ENCODE results near the gene MT1HL1. TPM values are rescaled to one million over a fixed set of nuclear protein-coding genes. Genes with fewer than 3 reads are reported as not detected.

Gene MT1HL1
- total RNA-seq, 1 experiment from 2014 or later, result not detected

DNA sequence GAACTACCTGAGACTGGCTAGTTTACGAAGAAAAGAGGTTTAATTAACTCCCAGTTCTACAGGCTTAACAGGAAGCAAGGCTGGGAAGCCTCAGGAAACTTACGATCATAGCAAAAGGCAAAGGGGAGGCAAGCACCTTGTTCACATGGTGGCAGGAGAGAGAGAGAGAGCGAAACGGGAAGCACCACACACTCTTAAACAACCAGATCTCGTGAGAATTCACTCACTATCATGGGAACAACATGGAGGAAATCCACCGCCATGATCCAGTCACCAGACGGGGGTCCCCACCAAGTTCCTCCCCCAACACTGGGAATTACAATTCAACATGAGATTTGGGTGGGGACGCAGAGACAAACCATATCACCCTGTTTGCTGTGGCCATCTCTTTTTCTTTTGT is 11.8 kb downstream of the MT1HL1 start:
- CTCF ChIA-PET, result no interaction called here
- no peak overlapping the region for H3K9ac ChIP-seq (ENCODE audit: low read length)
- intact Hi-C loops (cut with micrococcal nuclease), result no loop called here

DNA sequence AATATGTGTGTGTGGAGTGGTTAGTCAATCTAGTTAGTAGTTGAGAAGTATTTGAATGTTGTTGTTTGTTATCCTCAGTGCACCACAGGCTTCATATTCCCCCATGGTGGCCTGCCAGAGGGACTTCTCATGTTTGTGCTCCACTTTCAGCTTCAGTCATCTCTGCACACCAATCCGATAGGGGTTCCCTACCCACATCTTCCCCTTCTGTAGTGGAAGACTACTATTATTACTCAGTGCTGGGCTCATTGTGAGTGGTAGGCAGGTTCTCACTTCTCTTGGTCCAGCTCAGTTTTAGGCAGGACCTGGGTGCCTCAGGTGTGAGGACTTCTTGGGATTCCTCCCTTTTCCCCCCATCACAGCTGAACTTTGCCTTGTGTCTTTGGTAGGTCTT is 14.2 kb downstream of the MT1HL1 start:
- TF ChIP-seq EZH2 (IDR thresholded peaks at IDR 0.05; ENCODE audit: low read length, unreplicated experiment), result no peak
- TF ChIP-seq EZH2phosphoT487 (IDR thresholded peaks at IDR 0.05; ENCODE audit: borderline replicate concordance, low read length), result no peak
- TF ChIP-seq, protein P1, sequence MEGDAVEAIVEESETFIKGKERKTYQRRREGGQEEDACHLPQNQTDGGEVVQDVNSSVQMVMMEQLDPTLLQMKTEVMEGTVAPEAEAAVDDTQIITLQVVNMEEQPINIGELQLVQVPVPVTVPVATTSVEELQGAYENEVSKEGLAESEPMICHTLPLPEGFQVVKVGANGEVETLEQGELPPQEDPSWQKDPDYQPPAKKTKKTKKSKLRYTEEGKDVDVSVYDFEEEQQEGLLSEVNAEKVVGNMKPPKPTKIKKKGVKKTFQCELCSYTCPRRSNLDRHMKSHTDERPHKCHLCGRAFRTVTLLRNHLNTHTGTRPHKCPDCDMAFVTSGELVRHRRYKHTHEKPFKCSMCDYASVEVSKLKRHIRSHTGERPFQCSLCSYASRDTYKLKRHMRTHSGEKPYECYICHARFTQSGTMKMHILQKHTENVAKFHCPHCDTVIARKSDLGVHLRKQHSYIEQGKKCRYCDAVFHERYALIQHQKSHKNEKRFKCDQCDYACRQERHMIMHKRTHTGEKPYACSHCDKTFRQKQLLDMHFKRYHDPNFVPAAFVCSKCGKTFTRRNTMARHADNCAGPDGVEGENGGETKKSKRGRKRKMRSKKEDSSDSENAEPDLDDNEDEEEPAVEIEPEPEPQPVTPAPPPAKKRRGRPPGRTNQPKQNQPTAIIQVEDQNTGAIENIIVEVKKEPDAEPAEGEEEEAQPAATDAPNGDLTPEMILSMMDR (conservative IDR thresholded peaks at IDR 0.05; ENCODE audit: low read depth, low read length), result no peak
- CTCF ChIA-PET, result no interaction called here
- no peaks in the 10 kb centered on the region for H4K20me1 ChIP-seq (ENCODE audit: low read length)
- H3F3A ChIP-seq (ENCODE audit: low read length, unreplicated experiment), result no peaks in the 10 kb centered on the region
- DNase-seq (no peak), ATAC-seq (no peak)
- no peak overlapping the region for H3K4me2 ChIP-seq (ENCODE audit: low read length)
- POLR2A ChIA-PET (ENCODE audit: unreplicated experiment), result no interaction called here
- H2AFZ ChIP-seq (ENCODE audit: low read length), result no peak overlapping the region
- no peaks in the 10 kb centered on the region for H3K79me2 ChIP-seq (ENCODE audit: low read length)
- H3K27ac ChIP-seq (ENCODE audit: low read length), result no peak overlapping the region
- no peaks in the 10 kb centered on the region for H3K4me1 ChIP-seq (ENCODE audit: insufficient read depth, low read length)
- no peaks in the 10 kb centered on the region for H3K36me3 ChIP-seq (ENCODE audit: low read depth, low read length)
- no peaks in the 10 kb centered on the region for H3K9me2 ChIP-seq (replicated peaks; ENCODE audit: low read length)
- BruUV-seq (replicated peaks), result no TSS peak
- intact Hi-C loops (cut with micrococcal nuclease), result no loop called here
- no peaks in the 10 kb centered on the region for H3K9me3 ChIP-seq (ENCODE audit: low read length)
- H3K9ac ChIP-seq (ENCODE audit: low read length), result no peak overlapping the region
- H3K4me3 ChIP-seq (ENCODE audit: low read length), result no peak overlapping the region
- 0 out of 2 replicates have a peak, but pooled peaks cover 2% of the 10 kb centered on the region for H3K27me3 ChIP-seq (ENCODE audit: low read length)

More for the DNA sequence above, 11.8 kb downstream of the MT1HL1 start:
- Histone ChIP-seq H3F3A (ENCODE audit: low read length, unreplicated experiment) (no peaks in the 10 kb centered on the region), H3K9me2 (replicated peaks; ENCODE audit: low read length) (no peaks in the 10 kb centered on the region), H3K27me3 (ENCODE audit: low read length) (peaks cover 2% of the 10 kb centered on the region; the same call in 1 of the 2 replicates), H3K27ac (ENCODE audit: low read length) (no peak overlapping the region), H3K4me2 (ENCODE audit: low read length) (no peak overlapping the region), H3K9me3 (ENCODE audit: low read length) (no peaks in the 10 kb centered on the region), H3K4me3 (ENCODE audit: low read length) (no peak overlapping the region), H3K4me1 (ENCODE audit: insufficient read depth, low read length) (no peaks in the 10 kb centered on the region), H2AFZ (ENCODE audit: low read length) (no peak overlapping the region), H3K79me2 (ENCODE audit: low read length) (no peaks in the 10 kb centered on the region), H3K36me3 (ENCODE audit: low read depth, low read length) (no peaks in the 10 kb centered on the region), H4K20me1 (ENCODE audit: low read length) (no peaks in the 10 kb centered on the region)
- ATAC-seq, result no peak
- POLR2A ChIA-PET (ENCODE audit: unreplicated experiment), result no interaction called here
- DNase-seq, result no peak
- no TSS peak for BruUV-seq (replicated peaks)
- no peak for TF ChIP-seq EZH2 (IDR thresholded peaks at IDR 0.05; ENCODE audit: low read length, unreplicated experiment)
- no peak for TF ChIP-seq EZH2phosphoT487 (IDR thresholded peaks at IDR 0.05; ENCODE audit: borderline replicate concordance, low read length)
- TF ChIP-seq, protein P1 (conservative IDR thresholded peaks at IDR 0.05; ENCODE audit: low read depth, low read length), result no peak

DNA sequence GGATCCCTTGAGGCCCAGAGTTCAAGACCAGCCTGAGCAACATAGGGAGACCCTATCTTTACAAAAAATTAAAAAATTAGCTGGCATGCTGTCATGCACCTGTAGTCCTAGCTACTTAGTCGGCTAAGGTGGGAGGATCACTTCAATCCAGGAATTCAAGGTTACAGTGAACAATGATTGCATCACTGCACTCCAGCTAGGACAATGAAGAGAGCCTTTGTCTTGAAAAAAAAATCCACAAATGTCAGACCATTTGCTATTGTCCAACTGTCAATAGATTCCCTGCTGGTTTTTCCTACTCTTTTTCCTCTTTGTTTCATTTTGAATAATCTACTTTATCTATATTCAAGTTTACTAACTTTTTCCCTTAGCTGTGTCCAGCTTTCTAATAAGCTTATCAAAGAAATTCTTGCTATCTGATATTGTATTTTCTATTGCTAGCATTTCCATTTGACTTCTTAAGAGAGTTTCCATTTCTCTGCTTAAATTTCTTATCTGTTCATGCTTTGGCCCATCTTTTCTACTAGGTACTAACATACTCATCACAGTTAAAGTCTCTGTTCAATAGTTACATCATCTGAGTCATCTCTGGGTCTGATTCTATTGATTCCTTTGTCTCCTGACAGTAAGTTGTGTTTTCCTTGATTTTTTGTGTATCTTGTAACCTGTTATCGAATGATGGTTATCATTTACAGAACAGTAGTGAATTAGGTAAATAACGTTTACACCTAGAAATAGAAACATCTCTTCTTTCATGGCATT is 14.8 kb downstream of the MT1HL1 start:
- no peaks in the 10 kb centered on the region for H3K4me1 ChIP-seq (ENCODE audit: insufficient read depth, low read length)
- BruUV-seq (replicated peaks), result no TSS peak
- no peaks in the 10 kb centered on the region for H4K20me1 ChIP-seq (ENCODE audit: low read length)
- no peaks in the 10 kb centered on the region for H3K9me3 ChIP-seq (ENCODE audit: low read length)
- intact Hi-C loops (cut with micrococcal nuclease), result no loop called here
- CTCF ChIA-PET, result no interaction called here
- H3K9ac ChIP-seq (ENCODE audit: low read length), result no peak overlapping the region
- ATAC-seq (no peak), DNase-seq (no peak)
- H3K79me2 ChIP-seq (ENCODE audit: low read length), result no peaks in the 10 kb centered on the region
- H3K27me3 ChIP-seq (ENCODE audit: low read length), result 0 out of 2 replicates have a peak, but pooled peaks cover 7% of the 10 kb centered on the region
- no peak overlapping the region for H3K4me2 ChIP-seq (ENCODE audit: low read length)
- TF ChIP-seq, protein P1 (conservative IDR thresholded peaks at IDR 0.05; ENCODE audit: low read depth, low read length), result no peak
- TF ChIP-seq EZH2phosphoT487 (IDR thresholded peaks at IDR 0.05; ENCODE audit: borderline replicate concordance, low read length) (no peak), EZH2 (IDR thresholded peaks at IDR 0.05; ENCODE audit: low read length, unreplicated experiment) (no peak)
- H3K36me3 ChIP-seq (ENCODE audit: low read depth, low read length), result no peaks in the 10 kb centered on the region
- no peaks in the 10 kb centered on the region for H3F3A ChIP-seq (ENCODE audit: low read length, unreplicated experiment)
- POLR2A ChIA-PET (ENCODE audit: unreplicated experiment), result no interaction called here
- no peak overlapping the region for H2AFZ ChIP-seq (ENCODE audit: low read length)
- H3K27ac ChIP-seq (ENCODE audit: low read length), result no peak overlapping the region
- no peak overlapping the region for H3K4me3 ChIP-seq (ENCODE audit: low read length)
- no peaks in the 10 kb centered on the region for H3K9me2 ChIP-seq (replicated peaks; ENCODE audit: low read length)

All from PC-3 (cell line).